Neural progenitor cell (in vitro differentiated cells): ENCODE data around the gene PDP2. TPM values are rescaled to one million over a fixed set of nuclear protein-coding genes. Genes with fewer than 3 reads are reported as not detected.
A peak's percentile ranks its signal among the peaks of the same experiment; 100 is the strongest.

Experiments
- DNase-seq: peaks from one replicate; pipeline ENCODE4 v3.0.0-alpha.2; 2016; ENCODE audit warnings: low spot score
- H2AFZ ChIP-seq: fragments of 200-600 bp; sonication (generic); replicated peaks from 2 replicates; pipeline ENCODE4 v1.6.1; 2016; ENCODE audit warnings: antibody characterized with exemption
- H3F3A ChIP-seq: fragments of 200-600 bp; sonication (generic); 2 replicates; pipeline ENCODE4 v1.6.1; 2016; ENCODE audit warnings: antibody characterized with exemption, low read depth
- H3K27ac ChIP-seq: fragments of 200-600 bp; sonication (generic); 2 replicates; pipeline ENCODE4 v1.5.1; 2016; ENCODE audit warnings: mild to moderate bottlenecking
- H3K27me3 ChIP-seq: fragments of 200-600 bp; sonication (generic); 2 replicates; pipeline ENCODE4 v1.6.1; 2016; ENCODE audit warnings: mild to moderate bottlenecking, moderate library complexity
- H3K36me3 ChIP-seq: fragments of 200-600 bp; sonication (generic); 2 replicates; pipeline ENCODE4 v1.5.1; 2016
- H3K4me1 ChIP-seq: fragments of 200-600 bp; sonication (generic); 2 replicates; pipeline ENCODE4 v1.6.1; 2016; ENCODE audit warnings: mixed run types
- H3K4me2 ChIP-seq: fragments of 200-600 bp; sonication (generic); 2 replicates; pipeline ENCODE4 v1.6.1; 2016
- H3K4me3 ChIP-seq: fragments of 200-600 bp; sonication (generic); 2 replicates; pipeline ENCODE4 v1.5.1; 2016
- H3K79me2 ChIP-seq: fragments of 200-600 bp; sonication (generic); 2 replicates; pipeline ENCODE4 v1.6.1; 2016; ENCODE audit warnings: low read depth
- H3K9ac ChIP-seq: fragments of 200-600 bp; sonication (generic); 2 replicates; pipeline ENCODE4 v1.6.1; 2016
- H3K9me3 ChIP-seq: fragments of 200-600 bp; sonication (generic); 2 replicates; pipeline ENCODE4 v1.5.1; 2016; ENCODE audit warnings: low read depth
- H4K20me1 ChIP-seq: fragments of 200-600 bp; sonication (generic); 2 replicates; pipeline ENCODE4 v1.6.1; 2016; ENCODE audit warnings: low read depth
- H3K27ac Mint-ChIP-seq: 3 replicates; pipeline ENCODE4 v1.8.0; 2021; ENCODE audit warnings: mixed read lengths
- H3K27me3 Mint-ChIP-seq: 2 replicates; pipeline ENCODE4 v1.8.0; 2022; ENCODE audit warnings: low read depth, mild to moderate bottlenecking, inconsistent platforms, moderate library complexity, mixed read lengths; ENCODE audit not compliant: insufficient read depth
- H3K36me3 Mint-ChIP-seq: 3 replicates; pipeline ENCODE4 v1.8.0; 2021; ENCODE audit warnings: mixed read lengths
- H3K4me1 Mint-ChIP-seq: 3 replicates; pipeline ENCODE4 v1.8.0; 2021; ENCODE audit warnings: mixed read lengths
- H3K4me3 Mint-ChIP-seq: 3 replicates; pipeline ENCODE4 v1.8.0; 2021; ENCODE audit warnings: mild to moderate bottlenecking, moderate library complexity, mixed read lengths
- H3K9me3 Mint-ChIP-seq: 3 replicates; pipeline ENCODE4 v1.8.0; 2020; ENCODE audit warnings: mixed read lengths
- CTCF ChIP-seq: fragments of 200-600 bp; sonication (generic); IDR thresholded peaks from 2 replicates; pipeline ENCODE4 v1.5.1; 2017; ENCODE audit warnings: antibody characterized with exemption, mild to moderate bottlenecking
- EZH2 ChIP-seq: fragments of 200-600 bp; sonication (generic); IDR thresholded peaks from 2 replicates; pipeline ENCODE4 v1.6.1; 2017; ENCODE audit warnings: antibody characterized with exemption, mild to moderate bottlenecking, moderate library complexity
- EZH2phosphoT487 ChIP-seq: fragments of 200-600 bp; sonication (generic); IDR thresholded peaks from 2 replicates; pipeline ENCODE4 v1.6.1; 2017; ENCODE audit warnings: antibody characterized with exemption
- total RNA-seq: library from RNA; depleted of rRNA; stranded (reverse); fragments of >200 nt; gene quantifications from 2 replicates; pipeline ENCODE4 v1.2.3, GENCODE V29; 2015; ENCODE audit warnings: low replicate concordance

Gene PDP2
- total RNA-seq, 1 donor from 2014 or later, result 6.6 TPM

GRCh38 chr16:66925322-66925840 lies 45.1 kb downstream of the PDP2 start, which contains the start of gene RRAD:
Gene RRAD (minus strand): TSS chr16:66925535. CDS start chr16:66925179, 356 bp downstream.
- Histone ChIP-seq H3K27ac (no peak within 1 kb of the TSS), H3K36me3 (no peaks in the 10 kb centered on the region), H3K27me3 (peaks cover 65% of the 10 kb centered on the region), H3K79me2 (no peaks in the 10 kb centered on the region), H3F3A (peaks cover 12% of the 10 kb centered on the region), H3K9me3 (no peaks in the 10 kb centered on the region), H3K9ac (no peak within 1 kb of the TSS), H3K4me2 (peak within 1 kb of the TSS; percentile 64), H3K4me1 (no peaks in the 10 kb centered on the region), H2AFZ (peak within 1 kb of the TSS; percentile 71), H3K4me3 (peak within 1 kb of the TSS; percentile 39), H4K20me1 (peaks cover 10% of the 10 kb centered on the region)
- TF ChIP-seq EZH2phosphoT487, result peak; percentile 85
- peak; percentile 92 for TF ChIP-seq EZH2
- TF ChIP-seq CTCF, result no peak
- peak; percentile 54 for DNase-seq
- Mint-ChIP-seq H3K9me3 (no peaks in the 10 kb centered on the region), H3K4me1 (peaks cover 28% of the 10 kb centered on the region), H3K27me3 (peaks cover 42% of the 10 kb centered on the region), H3K4me3 (peak within 1 kb of the TSS; percentile 80), H3K36me3 (no peaks in the 10 kb centered on the region), H3K27ac (no peak within 1 kb of the TSS)

- no peaks in the 10 kb centered on the region for H3K36me3 ChIP-seq
- no peak overlapping the region for H3K4me3 ChIP-seq
- no peaks in the 10 kb centered on the region for H3K36me3 Mint-ChIP-seq
- H4K20me1 ChIP-seq, result peaks cover 10% of the 10 kb centered on the region
- no peak for TF ChIP-seq EZH2
- H3F3A ChIP-seq, result peaks cover 12% of the 10 kb centered on the region
- no peak overlapping the region for H2AFZ ChIP-seq
- no peaks in the 10 kb centered on the region for H3K9me3 ChIP-seq
- H3K9me3 Mint-ChIP-seq, result no peaks in the 10 kb centered on the region
- H3K4me1 Mint-ChIP-seq, result peaks cover 27% of the 10 kb centered on the region
- H3K4me3 Mint-ChIP-seq, result peak overlapping the region; percentile 60
- no peaks in the 10 kb centered on the region for H3K79me2 ChIP-seq
- H3K27ac ChIP-seq, result no peak overlapping the region
- H3K27me3 Mint-ChIP-seq, result peaks cover 40% of the 10 kb centered on the region
- no peaks in the 10 kb centered on the region for H3K4me1 ChIP-seq
- no peak overlapping the region for H3K27ac Mint-ChIP-seq
- H3K9ac ChIP-seq, result no peak overlapping the region
- H3K4me2 ChIP-seq, result no peak overlapping the region
- H3K27me3 ChIP-seq, result peaks cover 56% of the 10 kb centered on the region
- DNase-seq, result no peak
Observed at GRCh38 chr16:66926171-66926947, 46.0 kb downstream of the PDP2 start.

GRCh38 chr16:66926961-66927436 lies 46.7 kb downstream of the PDP2 start:
- Histone ChIP-seq H3F3A (peaks cover 12% of the 10 kb centered on the region), H3K36me3 (no peaks in the 10 kb centered on the region), H3K27me3 (peaks cover 53% of the 10 kb centered on the region), H3K79me2 (no peaks in the 10 kb centered on the region), H3K9me3 (no peaks in the 10 kb centered on the region), H3K4me1 (no peaks in the 10 kb centered on the region), H3K4me3 (no peak overlapping the region), H4K20me1 (peaks cover 10% of the 10 kb centered on the region), H3K27ac (no peak overlapping the region), H3K9ac (no peak overlapping the region), H3K4me2 (no peak overlapping the region), H2AFZ (no peak overlapping the region)
- Mint-ChIP-seq H3K27me3 (peaks cover 38% of the 10 kb centered on the region), H3K27ac (no peak overlapping the region), H3K36me3 (no peaks in the 10 kb centered on the region), H3K4me1 (peaks cover 26% of the 10 kb centered on the region), H3K9me3 (no peaks in the 10 kb centered on the region), H3K4me3 (no peak overlapping the region)
- no peak for DNase-seq
- TF ChIP-seq EZH2 (no peak), EZH2phosphoT487 (no peak), CTCF (no peak)
